ENCODE measurements around the gene WHRN.

DNA sequence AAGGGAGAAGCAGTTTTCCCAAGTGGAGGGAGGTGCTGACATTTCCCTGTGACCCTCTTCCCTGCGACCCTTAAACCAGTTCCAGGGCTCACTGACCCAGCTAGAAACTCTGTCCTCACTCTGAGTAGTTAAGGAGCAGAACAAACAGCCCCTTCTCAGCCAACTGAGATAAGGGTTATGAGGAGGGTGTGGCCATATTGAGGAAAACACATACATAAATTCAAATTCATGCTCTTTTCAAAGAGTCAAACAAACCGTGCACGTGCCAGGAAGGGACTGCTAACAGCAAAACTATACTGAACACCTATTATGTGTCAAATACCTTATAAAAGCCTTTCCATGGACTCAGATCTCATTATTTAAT lies 112.5 kb downstream of the WHRN start:
- no peak for TF ChIP-seq EP300 (IDR thresholded peaks at IDR 0.05)
- no peak for TF ChIP-seq POLR2A (IDR thresholded peaks at IDR 0.05; ENCODE audit: low read depth)
- TF ChIP-seq CTCF (IDR thresholded peaks at IDR 0.05) = no peak
- TF ChIP-seq POLR2AphosphoS5 (IDR thresholded peaks at IDR 0.05) = no peak
